ENCODE measurements around the gene ABHD17A.

ABHD17A gene

GRCh38 chr19:1843646-1844394, 41.5 kb downstream of the ABHD17A start:
- TF ChIP-seq, protein P1, sequence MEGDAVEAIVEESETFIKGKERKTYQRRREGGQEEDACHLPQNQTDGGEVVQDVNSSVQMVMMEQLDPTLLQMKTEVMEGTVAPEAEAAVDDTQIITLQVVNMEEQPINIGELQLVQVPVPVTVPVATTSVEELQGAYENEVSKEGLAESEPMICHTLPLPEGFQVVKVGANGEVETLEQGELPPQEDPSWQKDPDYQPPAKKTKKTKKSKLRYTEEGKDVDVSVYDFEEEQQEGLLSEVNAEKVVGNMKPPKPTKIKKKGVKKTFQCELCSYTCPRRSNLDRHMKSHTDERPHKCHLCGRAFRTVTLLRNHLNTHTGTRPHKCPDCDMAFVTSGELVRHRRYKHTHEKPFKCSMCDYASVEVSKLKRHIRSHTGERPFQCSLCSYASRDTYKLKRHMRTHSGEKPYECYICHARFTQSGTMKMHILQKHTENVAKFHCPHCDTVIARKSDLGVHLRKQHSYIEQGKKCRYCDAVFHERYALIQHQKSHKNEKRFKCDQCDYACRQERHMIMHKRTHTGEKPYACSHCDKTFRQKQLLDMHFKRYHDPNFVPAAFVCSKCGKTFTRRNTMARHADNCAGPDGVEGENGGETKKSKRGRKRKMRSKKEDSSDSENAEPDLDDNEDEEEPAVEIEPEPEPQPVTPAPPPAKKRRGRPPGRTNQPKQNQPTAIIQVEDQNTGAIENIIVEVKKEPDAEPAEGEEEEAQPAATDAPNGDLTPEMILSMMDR (IDR thresholded peaks at IDR 0.05; ENCODE audit: extremely low read depth, insufficient read depth, missing control alignments) = no peak
- in situ Hi-C loops (cut with MboI; ENCODE audit: low pct_unique_long_range_greater_than_20kb, low sequenced_read_pairs, unreplicated experiment) = no loop called here
- DNase-seq (ENCODE audit: low spot score) = no peak

DNA sequence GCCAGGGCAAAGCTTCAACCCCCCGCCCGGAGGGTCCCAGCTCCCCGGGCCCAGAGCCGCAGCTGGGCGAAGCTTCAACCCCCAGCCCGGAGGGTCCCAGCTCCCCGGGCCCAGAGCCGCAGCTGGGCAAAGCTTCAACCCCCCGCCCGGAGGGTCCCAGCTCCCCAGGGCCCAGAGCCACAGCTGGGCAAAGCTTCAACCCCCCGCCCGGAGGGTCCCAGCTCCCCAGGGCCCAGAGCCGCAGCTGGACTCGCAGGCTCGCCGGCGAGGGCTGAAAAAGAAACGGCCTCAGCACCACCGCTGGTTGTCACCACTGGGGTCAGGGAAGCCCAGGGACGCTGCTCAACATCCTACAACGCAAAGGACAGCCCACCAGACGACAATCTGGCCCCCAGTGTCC, 42.2 kb downstream of the ABHD17A start:
- DNase-seq (ENCODE audit: low spot score) = no peak

GRCh38 chr19:1841209-1841924, 43.9 kb downstream of the ABHD17A start:
- TF ChIP-seq, protein P1 (IDR thresholded peaks at IDR 0.05; ENCODE audit: extremely low read depth, insufficient read depth, missing control alignments) = no peak
- in situ Hi-C loops (cut with MboI; ENCODE audit: low pct_unique_long_range_greater_than_20kb, low sequenced_read_pairs, unreplicated experiment) = no loop called here
- no peak for DNase-seq (ENCODE audit: low spot score)

More for the DNA sequence above, 42.2 kb downstream of the ABHD17A start:
- TF ChIP-seq, protein P1 (IDR thresholded peaks at IDR 0.05; ENCODE audit: extremely low read depth, insufficient read depth, missing control alignments) = no peak
- in situ Hi-C loops (cut with MboI; ENCODE audit: low pct_unique_long_range_greater_than_20kb, low sequenced_read_pairs, unreplicated experiment) = no loop called here

GRCh38 chr19:1840541-1841115, 44.7 kb downstream of the ABHD17A start:
- DNase-seq (ENCODE audit: low spot score) = no peak

GRCh38 chr19:1839658-1840540, 45.4 kb downstream of the ABHD17A start:
- DNase-seq (ENCODE audit: low spot score) = no peak
- TF ChIP-seq, protein P1 (IDR thresholded peaks at IDR 0.05; ENCODE audit: extremely low read depth, insufficient read depth, missing control alignments) = no peak
- in situ Hi-C loops (cut with MboI; ENCODE audit: low pct_unique_long_range_greater_than_20kb, low sequenced_read_pairs, unreplicated experiment) = no loop called here

More at GRCh38 chr19:1840541-1841115, 44.7 kb downstream of the ABHD17A start:
- in situ Hi-C loops (cut with MboI; ENCODE audit: low pct_unique_long_range_greater_than_20kb, low sequenced_read_pairs, unreplicated experiment) = no loop called here
- TF ChIP-seq, protein P1 (IDR thresholded peaks at IDR 0.05; ENCODE audit: extremely low read depth, insufficient read depth, missing control alignments) = no peak

DNA sequence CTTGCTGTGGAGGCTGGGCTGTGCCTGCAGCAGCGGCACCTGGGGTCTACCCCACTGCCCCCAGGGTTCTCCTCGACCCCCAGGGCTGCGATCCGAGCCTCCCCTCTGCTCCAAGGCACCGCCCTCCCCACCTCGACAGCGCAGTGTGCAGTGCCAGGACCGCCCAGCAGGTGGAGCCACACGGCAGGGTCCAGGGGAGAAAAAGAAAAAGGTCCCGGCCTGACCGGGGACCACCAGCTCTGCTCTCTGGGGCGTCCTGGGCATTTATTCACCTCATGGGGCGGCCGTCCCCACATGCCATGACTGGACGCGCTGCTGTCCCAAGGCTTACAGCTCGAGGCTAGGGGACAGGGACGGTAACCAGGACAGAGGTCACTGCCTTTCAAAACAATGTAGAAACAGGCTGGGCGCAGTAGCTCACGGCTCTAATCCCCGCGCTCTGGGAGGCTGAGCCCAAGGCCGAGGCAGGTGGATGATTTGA, 47.6 kb downstream of the ABHD17A start:
- TF ChIP-seq, protein P1 (IDR thresholded peaks at IDR 0.05; ENCODE audit: extremely low read depth, insufficient read depth, missing control alignments) = peak; percentile 96
- peak; percentile 87 for DNase-seq (ENCODE audit: low spot score)
- in situ Hi-C loops (cut with MboI; ENCODE audit: low pct_unique_long_range_greater_than_20kb, low sequenced_read_pairs, unreplicated experiment) = no loop called here

All from GM13977 (cell line).